Neural crest cell (in vitro differentiated cells): ENCODE measurements around the gene IFT57. TPM values are rescaled to one million over a fixed set of nuclear protein-coding genes. Genes with fewer than 3 reads are reported as not detected.

Experiments used
- DNase-seq: peaks from one replicate; pipeline ENCODE4 v3.0.0; 2021; ENCODE audit warnings: low read depth, mixed read lengths, low spot score
- H3K27ac Mint-ChIP-seq: one replicate; pipeline ENCODE4 v1.8.0; 2021; ENCODE audit warnings: mild to moderate bottlenecking, mixed read lengths; ENCODE audit not compliant: unreplicated experiment
- H3K27me3 Mint-ChIP-seq: 2 replicates; pipeline ENCODE4 v1.8.0; 2021; ENCODE audit warnings: low read depth, mild to moderate bottlenecking, mixed read lengths
- H3K36me3 Mint-ChIP-seq: 2 replicates; pipeline ENCODE4 v1.8.0; 2021; ENCODE audit warnings: low read depth, mild to moderate bottlenecking, mixed read lengths
- H3K4me1 Mint-ChIP-seq: 2 replicates; pipeline ENCODE4 v1.8.0; 2021; ENCODE audit warnings: mixed read lengths
- H3K4me3 Mint-ChIP-seq: one replicate; pipeline ENCODE4 v1.8.0; 2021; ENCODE audit warnings: mild to moderate bottlenecking, mixed read lengths
- H3K9me3 Mint-ChIP-seq: 2 replicates; pipeline ENCODE4 v1.8.0; 2021; ENCODE audit warnings: mixed read lengths
- total RNA-seq: library from RNA; stranded (reverse); gene quantifications from 2 replicates; pipeline ENCODE4 v1.2.1, GENCODE V29; 2021
- TF ChIP-seq, protein P1 (sequence below): fragments of 200-600 bp; sonication (generic); conservative IDR thresholded peaks from 2 replicates; pipeline ENCODE4 v1.5.0; 2021; ENCODE audit warnings: antibody characterized with exemption, mild to moderate bottlenecking

The IFT57 gene
- total RNA-seq, 1 donor from 2014 or later: 47.6 TPM

DNA sequence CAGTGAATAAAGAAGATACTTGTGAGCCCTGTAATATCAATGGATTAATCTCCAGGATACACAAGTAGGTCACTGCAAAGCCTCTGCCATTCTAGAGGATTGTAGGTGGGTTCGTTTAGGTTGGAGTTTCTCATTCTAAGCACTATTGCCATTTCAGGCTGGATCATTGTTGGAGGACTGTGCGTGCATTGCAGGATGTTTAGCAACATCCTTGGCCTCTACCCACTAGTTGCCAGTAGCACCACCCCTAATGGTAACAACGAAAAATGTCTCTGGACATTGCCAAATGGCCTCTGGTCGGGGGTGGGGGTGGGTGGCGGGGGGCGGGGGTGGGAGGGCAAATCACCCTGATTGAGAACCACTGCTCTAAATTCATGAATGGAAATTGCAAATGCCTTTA, 4.9 kb upstream of the IFT57 start:
- TF ChIP-seq, protein P1, sequence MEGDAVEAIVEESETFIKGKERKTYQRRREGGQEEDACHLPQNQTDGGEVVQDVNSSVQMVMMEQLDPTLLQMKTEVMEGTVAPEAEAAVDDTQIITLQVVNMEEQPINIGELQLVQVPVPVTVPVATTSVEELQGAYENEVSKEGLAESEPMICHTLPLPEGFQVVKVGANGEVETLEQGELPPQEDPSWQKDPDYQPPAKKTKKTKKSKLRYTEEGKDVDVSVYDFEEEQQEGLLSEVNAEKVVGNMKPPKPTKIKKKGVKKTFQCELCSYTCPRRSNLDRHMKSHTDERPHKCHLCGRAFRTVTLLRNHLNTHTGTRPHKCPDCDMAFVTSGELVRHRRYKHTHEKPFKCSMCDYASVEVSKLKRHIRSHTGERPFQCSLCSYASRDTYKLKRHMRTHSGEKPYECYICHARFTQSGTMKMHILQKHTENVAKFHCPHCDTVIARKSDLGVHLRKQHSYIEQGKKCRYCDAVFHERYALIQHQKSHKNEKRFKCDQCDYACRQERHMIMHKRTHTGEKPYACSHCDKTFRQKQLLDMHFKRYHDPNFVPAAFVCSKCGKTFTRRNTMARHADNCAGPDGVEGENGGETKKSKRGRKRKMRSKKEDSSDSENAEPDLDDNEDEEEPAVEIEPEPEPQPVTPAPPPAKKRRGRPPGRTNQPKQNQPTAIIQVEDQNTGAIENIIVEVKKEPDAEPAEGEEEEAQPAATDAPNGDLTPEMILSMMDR: no peak
- Mint-ChIP-seq H3K27me3 (no peaks in the 10 kb centered on the region), H3K27ac (no peak overlapping the region), H3K9me3 (no peaks in the 10 kb centered on the region), H3K4me3 (no peak overlapping the region), H3K36me3 (no peaks in the 10 kb centered on the region), H3K4me1 (peaks cover 28% of the 10 kb centered on the region)
- DNase-seq: no peak

DNA sequence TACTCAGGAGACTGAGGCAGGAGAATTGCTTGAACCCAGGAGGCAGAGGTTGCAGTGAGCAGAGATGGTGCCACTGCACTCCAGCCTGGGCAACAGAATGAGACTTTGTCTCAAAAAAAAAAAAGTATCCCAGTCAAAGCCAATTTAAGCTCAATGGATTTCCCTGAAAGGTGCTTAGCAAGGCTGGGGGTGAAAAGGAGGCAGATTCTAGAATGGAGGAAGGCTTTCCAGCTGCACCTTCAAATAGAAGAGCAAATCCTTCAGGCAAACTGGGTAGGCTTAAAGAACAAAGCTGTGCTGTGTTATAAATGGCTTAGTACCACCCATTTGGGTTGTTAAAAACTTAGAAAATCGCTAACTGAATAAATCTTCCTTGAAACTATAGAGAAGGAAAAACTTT, 3.0 kb upstream of the IFT57 start:
- H3K27ac Mint-ChIP-seq: no peak overlapping the region
- TF ChIP-seq, protein P1: no peak
- no peak overlapping the region for H3K4me3 Mint-ChIP-seq
- H3K27me3 Mint-ChIP-seq: no peaks in the 10 kb centered on the region
- H3K36me3 Mint-ChIP-seq: no peaks in the 10 kb centered on the region
- DNase-seq: no peak
- peaks cover 43% of the 10 kb centered on the region for H3K4me1 Mint-ChIP-seq
- no peaks in the 10 kb centered on the region for H3K9me3 Mint-ChIP-seq

DNA sequence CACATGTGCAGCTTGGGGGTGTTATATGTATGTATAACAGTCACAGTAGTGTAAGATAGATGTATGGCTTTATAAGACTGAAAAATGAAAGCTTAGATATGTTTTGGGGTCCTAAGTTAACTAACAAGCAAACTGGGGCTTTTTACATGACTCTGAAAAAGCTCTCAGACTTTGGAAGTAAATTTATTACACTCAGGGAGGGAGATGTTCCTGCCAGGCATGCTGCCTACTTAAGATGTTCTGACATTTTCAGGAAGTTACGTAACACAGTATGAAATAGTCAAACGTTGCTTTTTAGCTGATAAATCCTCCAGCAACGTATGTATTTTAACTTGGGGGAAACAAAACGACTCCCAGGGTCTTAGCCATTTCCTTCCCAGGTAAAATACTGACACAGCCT, 1.7 kb upstream of the IFT57 start:
- Mint-ChIP-seq H3K27me3 (no peaks in the 10 kb centered on the region), H3K27ac (no peak overlapping the region), H3K36me3 (no peaks in the 10 kb centered on the region), H3K4me3 (peak overlapping the region; percentile 31), H3K4me1 (peaks cover 54% of the 10 kb centered on the region), H3K9me3 (no peaks in the 10 kb centered on the region)
- DNase-seq: no peak
- TF ChIP-seq, protein P1: no peak

DNA sequence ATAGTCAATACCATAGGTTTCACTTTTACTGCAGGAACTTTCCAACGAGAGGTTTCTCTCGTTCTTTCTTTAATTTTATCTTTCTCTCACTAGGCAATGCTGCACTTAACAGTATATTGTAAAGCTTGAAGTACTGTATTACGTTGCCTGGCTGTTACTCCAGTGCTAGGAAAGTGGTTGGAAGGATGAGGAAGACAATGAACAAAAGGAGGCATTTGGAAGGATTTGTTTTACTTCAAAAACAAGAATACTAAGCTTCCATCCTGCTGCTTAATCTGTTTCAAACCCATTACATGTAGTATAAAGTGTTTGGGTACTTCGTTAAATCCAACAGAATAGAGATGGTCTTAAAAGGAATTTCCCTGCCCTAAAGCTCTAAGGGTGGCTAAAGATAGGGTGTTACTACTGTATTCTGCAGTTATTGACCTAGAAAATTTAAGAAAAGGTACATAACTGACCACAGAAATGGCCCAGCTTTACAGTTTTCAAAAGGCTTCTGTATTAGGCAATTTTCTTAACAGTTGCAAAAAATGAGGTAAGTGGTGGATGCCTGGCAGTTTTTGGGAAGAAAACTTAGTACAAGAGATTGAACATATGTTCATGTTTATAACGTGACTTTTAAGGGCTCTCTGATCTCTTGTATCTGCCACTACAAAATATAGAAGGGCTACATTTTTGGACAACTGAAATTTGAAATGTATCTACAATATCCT, 785 bp upstream of the IFT57 start:
- Mint-ChIP-seq H3K27ac (no peak overlapping the region), H3K36me3 (no peaks in the 10 kb centered on the region), H3K4me1 (peaks cover 54% of the 10 kb centered on the region), H3K4me3 (peak overlapping the region; percentile 99), H3K9me3 (no peaks in the 10 kb centered on the region), H3K27me3 (no peaks in the 10 kb centered on the region)
- DNase-seq: no peak
- TF ChIP-seq, protein P1: no peak

DNA sequence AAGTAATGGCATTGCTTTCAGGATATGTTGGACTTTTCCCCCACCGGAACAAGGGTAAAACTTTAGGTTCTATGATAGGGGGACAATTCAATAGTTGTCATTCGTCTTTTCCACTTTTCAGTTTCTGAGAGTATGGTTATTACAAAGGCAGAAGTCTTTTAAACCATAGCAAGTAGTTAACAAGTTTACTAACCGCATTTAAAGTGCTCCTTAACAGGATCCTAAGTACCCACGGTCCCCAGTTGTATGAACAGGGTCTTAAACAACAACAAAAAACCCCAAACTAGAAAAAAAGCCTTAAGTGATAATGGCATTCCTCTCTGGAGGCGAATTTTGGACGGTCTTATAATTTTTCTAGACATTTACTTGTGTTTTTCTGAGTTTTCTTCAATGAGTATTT, 831 bp downstream of the IFT57 start:
- DNase-seq: no peak
- peaks cover 3% of the 10 kb centered on the region for H3K36me3 Mint-ChIP-seq
- no peaks in the 10 kb centered on the region for H3K27me3 Mint-ChIP-seq
- TF ChIP-seq, protein P1: no peak
- peaks cover 54% of the 10 kb centered on the region for H3K4me1 Mint-ChIP-seq
- peak overlapping the region; percentile 99 for H3K27ac Mint-ChIP-seq
- H3K4me3 Mint-ChIP-seq: peak overlapping the region; percentile 99
- no peaks in the 10 kb centered on the region for H3K9me3 Mint-ChIP-seq
